CD4-positive, alpha-beta T cell (primary cell): ENCODE measurements around the gene IL17RB. TPM values are rescaled to one million over a fixed set of nuclear protein-coding genes. Genes with fewer than 3 reads are reported as not detected.

ENCODE experiments used
- ATAC-seq: fragments of 200-7000 bp; cut with Tn5 transposase; one replicate; pipeline ENCODE4 v1.10.0; 2022; ENCODE audit warnings: mild to moderate bottlenecking; ENCODE audit not compliant: poor library complexity
- CTCF ChIA-PET: fragments of 350-600 bp; sonication (Branson Sonifier 250); formaldehyde crosslinking; loops from one replicate; lab custom pipeline; 2021; ENCODE audit warnings: antibody characterized with exemption, inconsistent platforms; lab: Charles Lee
- POLR2A ChIA-PET: fragments of 350-600 bp; sonication (Branson Sonifier 250); formaldehyde crosslinking; loops from one replicate; lab custom pipeline; 2021; ENCODE audit warnings: antibody characterized with exemption, inconsistent platforms; lab: Charles Lee
- DNase-seq, 14 experiments: peaks; one replicate each; pipeline ENCODE4 v3.0.0-alpha.2; 2013 to 2020; ENCODE audit warnings: mixed read lengths in 2 of 14
- H3K27ac ChIP-seq, 2 donors: one replicate each; pipeline versions ENCODE4 v1.5.1 to v1.7.0; 2013; ENCODE audit warnings: low read length in 2 of 2, low read depth in 1 of 2, mild to moderate bottlenecking in 1 of 2
- H3K27me3 ChIP-seq, 2 experiments: 1 replicate in 1 of 2; 2 replicates in 1 of 2; pipeline versions ENCODE4 v1.6.1 to v1.7.0; 2013; ENCODE audit warnings: low read length in 2 of 2, control low read depth in 1 of 2, mild to moderate bottlenecking in 1 of 2, moderate library complexity in 1 of 2; ENCODE audit not compliant: insufficient read depth in 2 of 2, control insufficient read depth in 1 of 2
- H3K36me3 ChIP-seq: one replicate; pipeline ENCODE4 v1.6.1; 2013; ENCODE audit warnings: low read length, control low read depth; ENCODE audit not compliant: insufficient read depth
- H3K4me1 ChIP-seq: one replicate; pipeline ENCODE4 v1.6.1; 2013; ENCODE audit warnings: low read length, control low read depth; ENCODE audit not compliant: insufficient read depth
- H3K4me3 ChIP-seq: one replicate; pipeline ENCODE4 v1.5.1; 2013; ENCODE audit warnings: mild to moderate bottlenecking, low read length, moderate library complexity
- H3K9me3 ChIP-seq, 2 experiments: 1 replicate in 1 of 2; 2 replicates in 1 of 2; pipeline versions ENCODE4 v1.6.1 to v1.7.0; 2013; ENCODE audit warnings: low read length in 2 of 2, mild to moderate bottlenecking in 2 of 2, control low read depth in 1 of 2, moderate library complexity in 1 of 2; ENCODE audit not compliant: control insufficient read depth in 1 of 2, insufficient read depth in 1 of 2
- H3K27ac Mint-ChIP-seq: one replicate; pipeline ENCODE4 v1.8.0; 2020; ENCODE audit warnings: mixed read lengths
- H3K27me3 Mint-ChIP-seq: one replicate; pipeline ENCODE4 v1.8.0; 2021; ENCODE audit warnings: mixed read lengths
- H3K36me3 Mint-ChIP-seq: one replicate; pipeline ENCODE4 v1.8.0; 2021; ENCODE audit warnings: low read depth, mixed read lengths
- H3K4me1 Mint-ChIP-seq: one replicate; pipeline ENCODE4 v1.8.0; 2021; ENCODE audit warnings: low read depth, mixed read lengths
- H3K4me3 Mint-ChIP-seq: one replicate; pipeline ENCODE4 v1.8.0; 2020; ENCODE audit warnings: mild to moderate bottlenecking, mixed read lengths
- H3K9me3 Mint-ChIP-seq: one replicate; pipeline ENCODE4 v1.8.0; 2020; ENCODE audit warnings: mixed read lengths
- intact Hi-C, 2 experiments: fragments of 100-400 bp; cut with DNase I in 1 of 2; cut with micrococcal nuclease in 1 of 2; formaldehyde crosslinking; loops; one replicate each; pipeline versions ENCODE4 v1.15.1 to v1.9.0; 2023 to 2025; cut with DNase I, micrococcal nuclease
- total RNA-seq, 174 experiments: library from RNA in 2 of 174; stranded (reverse) in 2 of 174; gene quantifications; one replicate each; pipeline ENCODE4 v1.2.3 and lab custom pipeline; 2021 to 2026
- TF ChIP-seq, protein P1 (sequence below): fragments of 200-600 bp; IDR thresholded peaks from one replicate; pipeline ENCODE4 v1.8.0; 2022; ENCODE audit warnings: antibody characterized with exemption, mild to moderate bottlenecking

The IL17RB gene
- total RNA-seq, 2 experiments from 2014 or later: 0.22 to 0.36 TPM

DNA sequence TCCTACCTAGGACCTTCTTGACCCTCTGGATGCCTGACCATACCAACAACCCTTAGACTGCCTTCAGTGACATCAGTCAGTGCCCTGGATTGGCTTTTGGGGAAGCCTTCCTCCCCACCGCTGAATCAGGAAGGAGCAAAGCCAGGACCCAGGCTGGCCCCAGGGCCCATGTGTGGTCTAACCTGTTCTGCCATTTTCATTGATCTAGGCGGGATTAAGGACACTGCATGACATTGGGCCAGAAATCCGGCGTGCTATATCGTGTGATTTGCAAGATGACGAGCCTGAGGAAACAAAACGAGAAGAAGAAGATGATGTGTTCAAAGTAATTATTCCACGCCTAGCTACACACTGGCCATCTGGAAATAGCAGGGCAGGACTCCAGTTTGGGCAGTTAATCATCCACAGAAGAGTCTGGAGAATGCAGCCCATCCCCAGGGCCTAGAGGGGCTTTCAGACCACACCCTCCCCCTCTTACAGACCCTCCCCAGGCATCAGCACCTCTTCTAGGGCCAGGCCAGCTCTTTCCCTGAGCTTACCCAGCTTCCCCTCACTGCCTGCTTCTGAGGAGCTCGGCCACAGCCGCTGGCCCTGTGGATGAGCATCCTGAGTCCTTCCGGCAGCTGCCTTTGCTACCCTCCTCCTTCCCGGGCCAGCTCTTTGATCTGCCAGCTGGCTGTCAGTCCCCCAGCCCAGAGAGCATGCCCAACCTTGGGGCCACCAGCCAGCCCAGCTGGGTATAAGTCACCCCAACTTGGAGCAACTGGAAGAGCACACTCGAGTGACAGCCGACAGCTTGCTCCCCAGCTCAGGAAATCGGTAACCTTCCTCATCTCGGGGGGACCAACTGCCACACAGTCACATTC, 46.1 kb upstream of the IL17RB start:
- DNase-seq (no peak), ATAC-seq (no peak)
- Mint-ChIP-seq H3K9me3 (no peaks in the 10 kb centered on the region), H3K27me3 (peaks cover 8% of the 10 kb centered on the region), H3K4me1 (no peaks in the 10 kb centered on the region), H3K27ac (no peak overlapping the region), H3K4me3 (no peak overlapping the region), H3K36me3 (no peaks in the 10 kb centered on the region)
- no peaks in the 10 kb centered on the region for H3K36me3 ChIP-seq
- H3K27ac ChIP-seq: no peak overlapping the region
- intact Hi-C loops: no loop called here
- H3K4me1 ChIP-seq: no peaks in the 10 kb centered on the region
- TF ChIP-seq, protein P1, sequence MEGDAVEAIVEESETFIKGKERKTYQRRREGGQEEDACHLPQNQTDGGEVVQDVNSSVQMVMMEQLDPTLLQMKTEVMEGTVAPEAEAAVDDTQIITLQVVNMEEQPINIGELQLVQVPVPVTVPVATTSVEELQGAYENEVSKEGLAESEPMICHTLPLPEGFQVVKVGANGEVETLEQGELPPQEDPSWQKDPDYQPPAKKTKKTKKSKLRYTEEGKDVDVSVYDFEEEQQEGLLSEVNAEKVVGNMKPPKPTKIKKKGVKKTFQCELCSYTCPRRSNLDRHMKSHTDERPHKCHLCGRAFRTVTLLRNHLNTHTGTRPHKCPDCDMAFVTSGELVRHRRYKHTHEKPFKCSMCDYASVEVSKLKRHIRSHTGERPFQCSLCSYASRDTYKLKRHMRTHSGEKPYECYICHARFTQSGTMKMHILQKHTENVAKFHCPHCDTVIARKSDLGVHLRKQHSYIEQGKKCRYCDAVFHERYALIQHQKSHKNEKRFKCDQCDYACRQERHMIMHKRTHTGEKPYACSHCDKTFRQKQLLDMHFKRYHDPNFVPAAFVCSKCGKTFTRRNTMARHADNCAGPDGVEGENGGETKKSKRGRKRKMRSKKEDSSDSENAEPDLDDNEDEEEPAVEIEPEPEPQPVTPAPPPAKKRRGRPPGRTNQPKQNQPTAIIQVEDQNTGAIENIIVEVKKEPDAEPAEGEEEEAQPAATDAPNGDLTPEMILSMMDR: no peak
- no peak overlapping the region for H3K4me3 ChIP-seq
- no peaks in the 10 kb centered on the region for H3K9me3 ChIP-seq
- H3K27me3 ChIP-seq: no peaks in the 10 kb centered on the region
- CTCF ChIA-PET: no interaction called here
- POLR2A ChIA-PET: no interaction called here

- Mint-ChIP-seq H3K27me3 (peaks cover 9% of the 10 kb centered on the region), H3K27ac (no peak overlapping the region), H3K4me3 (no peak overlapping the region), H3K9me3 (no peaks in the 10 kb centered on the region), H3K4me1 (no peaks in the 10 kb centered on the region), H3K36me3 (no peaks in the 10 kb centered on the region)
- Histone ChIP-seq H3K4me3 (no peak overlapping the region), H3K4me1 (no peaks in the 10 kb centered on the region), H3K9me3 (no peaks in the 10 kb centered on the region), H3K27me3 (no peaks in the 10 kb centered on the region), H3K36me3 (no peaks in the 10 kb centered on the region), H3K27ac (no peak overlapping the region)
- intact Hi-C loops: no loop called here
- ChIA-PET CTCF (no interaction called here), POLR2A (no interaction called here)
- DNase-seq (no peak), ATAC-seq (no peak)
- TF ChIP-seq, protein P1: no peak
These were observed 45.0 kb upstream of the IL17RB start for GRCh38 chr3:53801319-53801718.

DNA sequence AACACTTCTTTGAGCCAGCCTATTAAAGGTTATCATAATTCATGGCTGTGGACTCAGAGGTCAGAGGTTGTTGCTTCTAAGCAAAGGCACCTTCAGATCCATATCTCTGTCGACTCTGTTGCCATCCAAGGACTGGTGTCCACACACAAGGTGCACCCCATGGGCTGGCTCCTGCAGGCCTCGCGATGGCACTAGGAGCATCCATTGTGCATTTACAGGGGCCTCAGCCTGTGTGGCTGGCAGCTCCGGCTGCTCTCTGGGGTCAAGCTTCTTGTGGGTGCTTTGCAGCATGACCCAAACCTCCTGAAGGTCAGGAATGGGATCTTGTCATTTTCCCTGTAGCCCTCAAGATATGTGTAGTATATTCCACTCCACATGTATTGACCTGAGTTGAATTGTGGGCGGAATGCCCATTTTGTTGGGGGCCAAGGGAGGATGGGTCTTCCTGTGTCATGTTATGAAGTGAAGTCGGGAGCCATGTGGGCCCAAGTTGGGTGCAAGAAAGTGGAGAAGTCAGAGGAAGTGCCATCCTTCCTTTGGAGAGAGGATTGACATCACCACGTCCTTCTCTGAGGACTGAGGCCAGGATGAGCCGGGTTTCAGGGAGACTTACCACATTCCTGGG, 44.0 kb upstream of the IL17RB start:
- H3K4me3 ChIP-seq: no peak overlapping the region
- H3K4me1 ChIP-seq: no peaks in the 10 kb centered on the region
- TF ChIP-seq, protein P1: no peak
- no peak overlapping the region for H3K4me3 Mint-ChIP-seq
- no peaks in the 10 kb centered on the region for H3K27me3 ChIP-seq
- H3K27ac ChIP-seq: no peak overlapping the region
- no peaks in the 10 kb centered on the region for H3K4me1 Mint-ChIP-seq
- no peak overlapping the region for H3K27ac Mint-ChIP-seq
- DNase-seq: no peak
- peaks cover 13% of the 10 kb centered on the region for H3K27me3 Mint-ChIP-seq
- no peaks in the 10 kb centered on the region for H3K9me3 ChIP-seq
- intact Hi-C loops: no loop called here
- ATAC-seq: no peak
- H3K36me3 ChIP-seq: no peaks in the 10 kb centered on the region
- H3K9me3 Mint-ChIP-seq: no peaks in the 10 kb centered on the region
- H3K36me3 Mint-ChIP-seq: no peaks in the 10 kb centered on the region
- POLR2A ChIA-PET: no interaction called here
- CTCF ChIA-PET: no interaction called here
